Gastrocnemius medialis (tissue), 4 donors: ENCODE results near the gene PURA.

Experiments
- CTCF ChIP-seq, 5 experiments: fragments of 450-650 bp in 3 of 5; fragments of 200-600 bp in 2 of 5; sonication (generic) in 2 of 5; IDR thresholded peaks in 4 of 5; conservative IDR thresholded peaks in 1 of 5; 1 replicate in 4 of 5; 2 replicates in 1 of 5; pipeline ENCODE4 v1.5.1; 2016 to 2019; ENCODE audit warnings: antibody characterized with exemption in 5 of 5, mild to moderate bottlenecking in 3 of 5, moderate library complexity in 3 of 5
- POLR2A ChIP-seq, 2 donors: fragments of 450-650 bp; IDR thresholded peaks; one replicate each; pipeline ENCODE4 v1.6.1; 2017; ENCODE audit warnings: antibody characterized with exemption in 2 of 2, mild to moderate bottlenecking in 2 of 2, moderate library complexity in 2 of 2

- no peak for TF ChIP-seq POLR2A (IDR thresholded peaks at IDR 0.05)
- TF ChIP-seq CTCF (IDR thresholded peaks at IDR 0.05 in 4 of 5, conservative IDR thresholded peaks at IDR 0.05 in 1 of 5), result no peak
Measured at GRCh38 chr5:140165101-140165922, 51.4 kb downstream of the PURA start.
